ENCODE data around the gene UBE2G2. TPM values are rescaled to one million over a fixed set of nuclear protein-coding genes. Genes with fewer than 3 reads are reported as not detected.

Gene UBE2G2
- total RNA-seq, 4 donors from 2014 or later = 62.5 to 126 (median 91.6) TPM

- Histone ChIP-seq H3K4me3 (no peak overlapping the region), H3K27ac (no peak overlapping the region), H3K27me3 (no peaks in the 10 kb centered on the region), H3K9me3 (no peaks in the 10 kb centered on the region), H3K4me1 (peaks cover 40% of the 10 kb centered on the region), H3K36me3 (peaks cover 44% of the 10 kb centered on the region)
- no peak for DNase-seq (ENCODE audit: low spot score in 2 of 2)
- WGBS = 87% methylated on average over 4 of the region's 14 CpGs
- TF ChIP-seq POLR2A (IDR thresholded peaks at IDR 0.05) = no peak
- TF ChIP-seq POLR2AphosphoS5 (IDR thresholded peaks at IDR 0.05) = no peak
- TF ChIP-seq, protein P1, sequence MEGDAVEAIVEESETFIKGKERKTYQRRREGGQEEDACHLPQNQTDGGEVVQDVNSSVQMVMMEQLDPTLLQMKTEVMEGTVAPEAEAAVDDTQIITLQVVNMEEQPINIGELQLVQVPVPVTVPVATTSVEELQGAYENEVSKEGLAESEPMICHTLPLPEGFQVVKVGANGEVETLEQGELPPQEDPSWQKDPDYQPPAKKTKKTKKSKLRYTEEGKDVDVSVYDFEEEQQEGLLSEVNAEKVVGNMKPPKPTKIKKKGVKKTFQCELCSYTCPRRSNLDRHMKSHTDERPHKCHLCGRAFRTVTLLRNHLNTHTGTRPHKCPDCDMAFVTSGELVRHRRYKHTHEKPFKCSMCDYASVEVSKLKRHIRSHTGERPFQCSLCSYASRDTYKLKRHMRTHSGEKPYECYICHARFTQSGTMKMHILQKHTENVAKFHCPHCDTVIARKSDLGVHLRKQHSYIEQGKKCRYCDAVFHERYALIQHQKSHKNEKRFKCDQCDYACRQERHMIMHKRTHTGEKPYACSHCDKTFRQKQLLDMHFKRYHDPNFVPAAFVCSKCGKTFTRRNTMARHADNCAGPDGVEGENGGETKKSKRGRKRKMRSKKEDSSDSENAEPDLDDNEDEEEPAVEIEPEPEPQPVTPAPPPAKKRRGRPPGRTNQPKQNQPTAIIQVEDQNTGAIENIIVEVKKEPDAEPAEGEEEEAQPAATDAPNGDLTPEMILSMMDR (IDR thresholded peaks at IDR 0.05) = no peak
- TF ChIP-seq EP300 (IDR thresholded peaks at IDR 0.05) = no peak
Measured at GRCh38 chr21:44812640-44813039, 11.0 kb upstream of the UBE2G2 start.

DNA sequence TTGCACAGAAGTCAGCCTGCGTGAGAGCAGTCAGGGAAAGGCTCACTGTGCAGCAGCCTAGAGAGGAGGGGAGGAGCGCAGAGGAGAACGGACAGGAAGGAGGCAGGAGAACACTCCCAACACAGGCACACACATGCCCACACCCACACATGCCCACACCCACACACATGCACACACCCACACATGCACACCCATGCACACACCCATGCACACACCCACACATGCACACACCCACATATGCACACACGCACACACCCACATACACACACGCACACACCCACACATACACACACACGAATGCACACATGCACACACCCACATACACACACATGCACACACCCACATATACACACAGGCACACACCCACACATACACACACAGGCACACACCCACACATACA, 9.2 kb upstream of the UBE2G2 start:
- Histone ChIP-seq H3K4me3 (no peak overlapping the region), H3K9me3 (no peaks in the 10 kb centered on the region), H3K27ac (no peak overlapping the region), H3K27me3 (no peaks in the 10 kb centered on the region), H3K36me3 (peaks cover 63% of the 10 kb centered on the region), H3K4me1 (peaks cover 26% of the 10 kb centered on the region)
- no peak for DNase-seq (ENCODE audit: low spot score in 2 of 2)
- TF ChIP-seq, protein P1 (IDR thresholded peaks at IDR 0.05) = no peak
- TF ChIP-seq POLR2AphosphoS5 (IDR thresholded peaks at IDR 0.05) = no peak
- no peak for TF ChIP-seq EP300 (IDR thresholded peaks at IDR 0.05)
- no peak for TF ChIP-seq POLR2A (IDR thresholded peaks at IDR 0.05)
- 72% methylated on average over 6 of the region's 6 CpGs for WGBS

DNA sequence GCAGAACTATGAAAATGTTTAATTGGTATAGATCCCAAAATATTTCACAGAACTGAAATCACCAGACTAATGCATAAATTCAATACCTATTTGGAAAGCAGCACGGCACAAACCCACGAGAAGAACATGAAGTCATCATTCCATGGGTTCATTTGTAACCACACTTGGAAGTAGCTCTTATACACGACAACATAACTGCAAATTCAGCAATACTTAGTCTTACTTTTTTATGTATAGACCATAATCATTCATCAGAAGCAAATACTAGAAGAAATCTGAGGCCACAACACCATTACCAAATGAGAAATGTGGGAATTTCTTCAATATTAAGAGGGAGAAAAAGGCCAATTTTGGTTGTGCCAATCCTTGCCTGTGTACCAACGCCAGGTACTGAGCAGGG, 4.2 kb upstream of the UBE2G2 start:
- no peak overlapping the region for H3K27ac ChIP-seq

DNA sequence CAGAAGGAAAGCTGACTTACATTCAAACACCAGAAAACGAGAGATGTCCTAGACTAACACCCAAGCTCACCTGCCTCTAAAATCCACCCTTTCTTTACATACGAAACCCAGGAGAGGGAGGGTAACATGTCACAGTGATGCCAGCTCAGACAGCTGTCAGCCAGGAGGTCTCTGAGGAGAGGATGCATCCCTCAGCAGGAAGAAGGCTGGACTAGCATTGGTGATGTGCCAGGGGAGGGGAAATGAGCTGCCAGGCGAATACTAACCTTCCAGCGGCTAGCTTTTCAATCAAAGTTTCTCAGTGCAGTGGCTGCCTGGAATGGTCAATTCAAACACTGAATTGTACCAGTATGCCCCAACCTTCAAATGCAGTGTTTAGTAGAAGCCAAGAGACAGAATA, 3.6 kb upstream of the UBE2G2 start:
- WGBS = 86% methylated on average over 4 of the region's 4 CpGs
- H3K36me3 ChIP-seq = peaks cover 57% of the 10 kb centered on the region
- H3K9me3 ChIP-seq = no peaks in the 10 kb centered on the region
- no peak overlapping the region for H3K27ac ChIP-seq
- DNase-seq (ENCODE audit: low spot score in 2 of 2) = no peak
- TF ChIP-seq POLR2A (IDR thresholded peaks at IDR 0.05) = no peak
- TF ChIP-seq EP300 (IDR thresholded peaks at IDR 0.05) = no peak
- TF ChIP-seq, protein P1 (IDR thresholded peaks at IDR 0.05) = no peak
- no peak for TF ChIP-seq POLR2AphosphoS5 (IDR thresholded peaks at IDR 0.05)
- no peaks in the 10 kb centered on the region for H3K27me3 ChIP-seq
- H3K4me1 ChIP-seq = peaks cover 23% of the 10 kb centered on the region
- no peak overlapping the region for H3K4me3 ChIP-seq

More for the DNA sequence above, 4.2 kb upstream of the UBE2G2 start:
- peaks cover 22% of the 10 kb centered on the region for H3K4me1 ChIP-seq
- no peaks in the 10 kb centered on the region for H3K27me3 ChIP-seq
- no peak overlapping the region for H3K4me3 ChIP-seq
- TF ChIP-seq, protein P1 (IDR thresholded peaks at IDR 0.05) = no peak
- TF ChIP-seq POLR2A (IDR thresholded peaks at IDR 0.05) (no peak), POLR2AphosphoS5 (IDR thresholded peaks at IDR 0.05) (no peak), EP300 (IDR thresholded peaks at IDR 0.05) (no peak)
- 81% methylated on average over 4 of the region's 4 CpGs for WGBS
- H3K9me3 ChIP-seq = no peaks in the 10 kb centered on the region
- peaks cover 61% of the 10 kb centered on the region for H3K36me3 ChIP-seq
- DNase-seq (ENCODE audit: low spot score in 2 of 2) = no peak

DNA sequence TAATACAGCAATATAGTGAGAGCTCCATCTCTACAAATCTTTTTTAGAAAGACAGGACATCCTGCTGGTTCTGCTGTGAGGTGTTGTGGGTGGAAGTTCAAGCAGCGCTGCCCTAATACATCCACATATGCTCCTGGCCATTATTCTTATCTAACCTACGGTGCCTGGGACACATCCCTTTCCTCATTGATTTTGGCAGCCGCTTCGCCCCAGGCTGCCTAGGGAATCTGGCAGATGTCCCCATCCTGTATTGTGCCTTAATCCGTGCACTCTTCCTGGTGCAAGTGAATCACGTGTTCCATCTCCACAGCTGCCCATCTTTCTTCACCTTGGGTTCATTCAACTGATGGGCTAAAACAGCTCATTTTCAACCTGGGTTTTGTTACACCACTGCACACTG, 3.1 kb upstream of the UBE2G2 start:
- H3K4me1 ChIP-seq = peaks cover 27% of the 10 kb centered on the region
- no peak overlapping the region for H3K27ac ChIP-seq
- WGBS = 63% methylated on average over 6 of the region's 6 CpGs
- H3K4me3 ChIP-seq = no peak overlapping the region
- H3K27me3 ChIP-seq = no peaks in the 10 kb centered on the region
- H3K9me3 ChIP-seq = no peaks in the 10 kb centered on the region
- TF ChIP-seq EP300 (IDR thresholded peaks at IDR 0.05) (no peak), POLR2A (IDR thresholded peaks at IDR 0.05) (no peak), POLR2AphosphoS5 (IDR thresholded peaks at IDR 0.05) (no peak)
- TF ChIP-seq, protein P1 (IDR thresholded peaks at IDR 0.05) = no peak
- H3K36me3 ChIP-seq = peaks cover 52% of the 10 kb centered on the region
- no peak for DNase-seq (ENCODE audit: low spot score in 2 of 2)
